GM19035 (cell line): ENCODE measurements around the gene GRP.

Source experiments
- ATAC-seq: cut with Tn5 transposase; IDR thresholded peaks from one replicate; pipeline ENCODE4 v1.9.1; 2021; ENCODE audit not compliant: unreplicated experiment

The GRP gene

DNA sequence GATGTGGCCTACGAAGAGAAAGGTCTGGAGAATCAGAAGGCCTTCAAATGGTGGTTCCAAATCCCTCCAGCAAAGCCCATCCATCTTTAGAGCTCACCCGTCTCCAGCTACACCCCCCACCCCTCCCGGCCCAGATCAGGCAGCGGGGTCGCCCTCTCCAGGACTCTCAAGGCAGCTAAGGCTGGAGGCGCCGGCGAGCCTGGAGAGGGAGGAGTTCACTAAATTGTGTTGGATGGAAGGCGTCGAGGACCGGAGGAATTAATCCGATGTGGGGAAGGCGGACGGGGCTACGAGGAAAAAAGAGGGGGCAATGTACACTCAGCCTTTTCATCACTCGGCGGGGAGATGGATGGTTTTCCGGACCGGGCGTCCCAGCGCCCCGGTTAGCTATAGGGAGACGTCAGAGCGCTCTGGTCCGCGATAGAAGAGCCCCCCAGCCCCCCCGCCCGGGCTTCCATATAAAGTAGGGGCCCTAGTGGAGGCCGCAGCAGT is at the start of gene GRP:
GRP (plus strand) TSS at position 487 of the 492 bp plus-strand sequence. CDS start 108 bp downstream, outside the sequence.
- no peak for ATAC-seq

DNA sequence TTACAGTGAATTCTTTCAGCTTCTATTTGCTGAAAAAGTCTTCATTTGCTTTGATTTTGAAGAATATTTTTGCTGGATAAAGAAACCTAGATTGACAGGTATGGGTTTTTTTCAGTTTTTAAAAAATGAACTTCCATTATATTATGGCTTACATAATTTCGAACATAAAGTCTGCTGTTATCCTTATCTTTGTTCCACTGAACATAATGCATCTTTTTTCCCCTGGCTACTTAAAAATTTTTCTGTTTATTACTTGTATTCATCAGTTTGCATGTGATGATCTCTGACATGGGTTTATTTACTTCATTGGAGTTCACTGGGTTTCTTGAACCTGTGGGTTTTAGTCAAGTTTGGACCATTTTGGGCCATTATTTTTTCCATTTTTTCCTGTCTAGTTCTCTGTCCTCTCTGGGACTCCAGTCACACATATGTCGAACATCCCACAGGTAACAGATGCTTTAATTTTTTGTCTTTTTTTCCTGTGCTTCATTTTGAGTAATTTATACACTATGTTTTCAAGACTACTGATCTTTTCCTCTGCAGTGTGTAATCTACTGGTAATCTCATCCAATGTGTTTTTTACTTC is 47.2 kb upstream of the GRP start:
- ATAC-seq: no peak

DNA sequence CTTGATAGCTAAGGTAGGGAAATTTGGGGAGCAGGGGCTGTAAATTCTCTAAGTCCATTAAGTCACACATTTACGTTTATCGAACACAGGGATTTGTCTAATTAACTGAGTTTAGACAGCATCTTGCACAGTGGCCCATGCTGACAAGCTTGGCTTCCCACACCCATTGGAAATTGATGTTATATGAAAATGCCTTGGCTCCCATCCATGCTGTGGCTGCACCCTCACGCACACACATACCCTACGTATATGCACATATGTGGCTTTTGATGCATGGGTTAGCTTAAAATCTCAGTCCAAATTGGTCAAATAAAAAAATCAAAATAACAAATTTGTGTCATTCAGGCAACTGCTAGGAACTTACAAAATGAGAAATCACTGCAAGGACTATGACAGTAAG is 42.5 kb upstream of the GRP start:
- ATAC-seq: no peak

DNA sequence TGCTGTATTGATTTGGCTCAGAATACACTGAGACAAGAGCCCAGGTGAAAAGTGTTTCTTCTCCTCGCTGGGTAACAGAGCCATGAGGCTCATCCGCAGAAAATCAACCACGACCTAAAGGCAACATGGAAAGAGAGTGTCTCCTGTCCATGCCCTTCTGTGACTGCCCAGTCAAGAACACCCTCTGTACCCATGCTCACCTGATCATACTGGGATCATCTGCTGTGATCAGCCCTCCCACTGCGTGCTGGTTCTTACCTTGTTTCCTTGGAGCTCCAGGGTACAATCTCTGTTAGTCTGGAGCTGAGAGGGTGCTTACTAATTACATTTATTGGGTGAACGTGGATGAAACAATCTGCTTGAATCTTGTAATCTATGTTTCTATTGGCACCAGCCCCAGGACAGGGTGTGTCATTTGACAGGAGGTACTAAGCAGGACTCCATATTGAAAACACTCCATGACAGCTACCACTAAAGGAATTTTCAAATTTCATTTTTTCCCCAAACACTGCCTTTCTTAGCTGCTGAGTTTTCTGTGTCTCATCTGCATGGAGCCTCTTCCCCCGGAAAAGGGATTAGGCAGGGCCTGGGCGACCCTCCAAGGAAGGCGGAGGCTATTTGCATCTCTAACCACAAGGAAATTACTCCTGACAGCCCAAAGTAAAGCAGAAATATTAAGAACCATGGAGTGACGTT is 39.7 kb upstream of the GRP start:
- ATAC-seq: no peak

DNA sequence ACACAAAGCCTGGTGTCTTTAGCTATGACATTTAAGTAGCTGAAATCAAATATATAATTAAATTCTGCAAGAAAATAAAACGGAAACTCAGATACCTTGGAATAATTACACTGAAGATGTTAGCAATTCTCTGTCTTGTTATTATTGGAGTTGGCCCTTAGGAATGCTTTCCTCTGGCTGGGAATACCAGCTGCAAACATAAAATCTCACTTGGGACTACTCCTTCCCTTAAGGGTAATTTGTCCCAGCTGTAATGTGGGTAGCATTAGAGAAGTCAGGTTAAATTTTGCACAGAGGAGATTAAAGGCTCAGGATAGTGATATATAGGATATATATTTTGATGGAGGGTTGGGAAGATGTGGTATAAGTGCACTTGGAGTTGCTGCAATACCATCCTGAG is 37.3 kb upstream of the GRP start:
- ATAC-seq: no peak

DNA sequence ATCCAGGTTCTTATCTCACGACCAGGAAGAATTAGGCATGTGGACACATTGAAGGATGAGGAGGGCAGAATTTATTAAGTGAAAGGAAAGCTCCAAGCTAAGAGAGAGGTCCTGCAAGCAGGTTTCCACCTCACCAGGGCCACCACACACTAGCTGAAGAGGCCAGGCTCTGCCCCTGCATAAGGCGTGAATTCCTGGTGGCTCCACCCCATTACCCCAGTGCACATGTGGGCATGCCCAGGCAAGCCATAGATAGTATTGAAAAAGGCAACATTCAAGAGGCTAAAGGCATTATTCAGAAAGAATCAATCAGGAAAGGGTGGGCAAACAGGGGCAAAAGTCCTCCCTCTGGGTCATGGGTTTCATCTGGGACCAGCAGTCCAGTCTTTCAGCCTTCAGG is 30.9 kb upstream of the GRP start:
- no peak for ATAC-seq

DNA sequence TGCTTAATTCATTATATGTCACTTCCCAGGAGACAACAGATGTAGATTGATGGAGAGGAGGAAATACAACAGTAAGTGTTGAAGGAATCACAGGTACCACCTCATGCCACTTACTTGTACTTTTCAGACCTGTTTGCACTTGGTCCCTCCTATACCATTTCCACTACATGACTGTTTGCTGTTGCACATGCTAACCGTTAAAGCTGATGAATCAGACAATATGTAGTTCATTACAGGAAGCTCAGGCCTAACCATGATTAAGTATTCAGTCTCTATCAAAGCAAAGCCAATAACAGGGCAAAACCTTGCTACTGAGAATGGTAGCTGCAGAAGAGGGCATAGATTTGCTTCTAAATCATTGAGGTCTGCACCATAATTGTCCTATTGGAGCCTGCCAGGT is 30.2 kb upstream of the GRP start:
- no peak for ATAC-seq

DNA sequence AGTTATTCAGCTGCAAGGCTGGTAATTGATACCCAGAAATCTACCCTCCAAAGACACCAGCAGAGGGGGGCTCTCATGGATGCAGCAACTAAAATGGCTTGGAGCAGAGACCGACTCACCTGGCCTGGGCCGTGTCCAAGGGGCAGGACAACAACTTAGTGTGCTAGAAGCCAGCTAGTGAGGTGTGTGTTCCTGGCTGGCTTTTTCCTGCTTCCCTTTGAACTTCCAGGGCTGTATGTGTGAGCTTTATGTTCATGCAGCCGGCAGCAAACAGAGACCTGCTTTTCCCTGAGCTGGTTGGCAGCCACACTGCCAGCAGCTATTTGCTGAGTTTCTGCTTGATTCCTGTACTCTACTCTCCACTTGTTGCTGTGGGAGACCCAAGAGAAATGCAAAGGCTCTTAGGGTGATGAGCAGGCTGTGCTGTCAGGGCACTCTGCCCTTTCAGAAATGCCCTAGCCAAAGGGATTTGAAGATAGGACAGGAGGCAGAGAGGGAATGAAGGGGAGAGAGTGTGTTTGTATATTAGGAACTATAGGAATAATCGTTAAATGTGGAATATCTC is 23.7 kb upstream of the GRP start:
- ATAC-seq: no peak

DNA sequence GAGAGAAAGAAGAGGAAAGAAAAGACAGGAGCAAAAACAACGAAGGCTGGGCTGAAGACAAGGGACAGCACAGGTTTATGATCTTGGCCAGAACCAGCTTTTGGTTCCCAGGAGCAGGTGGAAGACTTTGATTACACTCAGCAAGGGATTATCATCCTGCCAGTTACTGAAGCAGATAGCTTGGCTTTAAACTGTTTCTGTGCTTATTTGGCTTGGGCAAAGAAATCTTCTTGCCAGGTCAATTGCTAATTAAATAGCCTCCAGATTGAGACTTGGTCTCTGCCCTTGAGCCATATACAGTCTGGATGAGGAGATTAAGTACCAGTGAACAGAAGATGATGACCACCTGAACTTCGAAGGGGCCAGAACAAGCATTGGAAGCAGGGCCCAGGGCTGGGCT is 22.3 kb upstream of the GRP start:
- no peak for ATAC-seq

DNA sequence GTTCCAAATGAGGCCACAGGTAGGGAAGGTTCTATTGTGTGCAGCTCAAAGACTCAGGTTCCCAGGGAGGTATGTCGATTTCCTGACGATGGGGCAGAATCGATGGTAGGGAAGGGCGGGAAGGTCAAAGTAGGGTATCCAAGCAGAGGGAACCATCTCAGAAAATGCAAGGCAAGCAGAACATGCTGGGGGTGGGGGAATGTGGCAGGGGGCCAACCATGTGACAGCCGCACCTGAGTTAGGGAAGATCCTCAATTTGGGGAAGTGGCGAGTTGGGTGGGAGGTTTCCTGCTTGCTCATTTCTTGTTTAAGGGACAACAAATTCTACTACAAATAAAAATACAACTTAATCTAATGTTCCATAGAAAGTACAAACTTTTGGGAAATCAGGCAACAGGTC is 21.7 kb upstream of the GRP start:
- no peak for ATAC-seq

DNA sequence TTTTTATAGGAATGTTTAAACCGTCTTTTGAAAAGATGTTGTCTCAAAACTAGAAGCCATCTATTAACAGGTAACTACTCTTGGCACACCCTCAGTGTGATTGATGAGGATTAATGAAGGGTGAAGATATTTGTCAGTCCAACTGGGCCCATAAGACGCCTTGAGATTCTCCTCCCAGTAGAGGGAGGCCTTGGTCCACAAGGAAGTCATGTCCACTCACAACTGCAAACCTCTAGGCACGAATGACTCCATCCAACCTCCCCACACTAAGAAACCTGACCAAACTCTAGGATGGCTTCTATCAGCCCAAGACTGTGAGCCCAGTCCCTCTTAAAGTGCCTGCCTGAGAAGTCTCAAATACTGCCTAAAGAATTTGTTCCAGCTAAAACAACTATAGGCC is 19.2 kb upstream of the GRP start:
- no peak for ATAC-seq

DNA sequence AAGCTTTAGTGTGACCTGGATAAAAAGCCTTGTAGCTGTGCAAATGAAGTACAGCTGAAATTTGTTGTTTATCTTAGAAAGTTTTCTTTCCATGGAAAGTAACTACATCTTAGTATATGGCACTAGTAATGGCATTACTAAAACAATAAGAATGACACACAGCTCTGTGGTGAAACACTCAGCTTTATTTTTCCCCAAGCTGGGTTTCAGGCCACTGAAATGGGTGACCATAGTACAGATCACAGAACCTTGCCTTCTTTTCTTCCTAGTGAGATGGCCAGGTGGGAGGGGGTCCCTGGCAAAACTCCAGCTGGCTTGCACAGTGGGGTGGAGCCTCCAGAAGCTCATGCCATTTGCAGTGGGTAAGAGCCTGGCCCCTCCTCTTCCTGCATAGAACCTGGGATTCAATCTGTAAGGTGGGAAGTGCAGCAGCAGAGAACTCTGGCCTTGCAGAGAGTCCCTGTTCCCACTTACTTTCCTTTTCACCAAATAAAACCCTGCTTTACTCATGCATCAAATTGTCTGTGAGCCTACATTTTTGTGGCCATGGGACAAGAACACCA is 17.6 kb upstream of the GRP start:
- ATAC-seq: no peak

DNA sequence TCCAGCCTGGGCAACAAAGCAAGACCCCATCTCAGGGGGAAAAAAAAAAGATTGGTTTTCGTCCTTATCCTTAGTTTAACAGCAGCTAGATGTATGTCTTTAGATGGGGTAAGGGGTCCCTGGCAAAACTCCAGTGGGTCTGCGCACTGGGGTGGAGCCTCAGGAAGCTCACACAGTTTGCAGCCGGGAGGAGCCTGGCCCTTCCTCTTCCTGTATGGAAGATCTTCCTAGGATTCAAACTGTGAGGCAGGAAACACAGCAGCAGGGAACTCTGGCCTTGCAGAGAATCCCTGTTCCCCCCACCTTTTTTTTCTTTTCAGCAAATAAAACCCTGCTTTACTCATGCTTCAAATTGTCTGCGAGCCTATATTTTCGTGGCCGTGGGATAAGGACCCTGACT is 12.5 kb upstream of the GRP start:
- ATAC-seq: no peak

DNA sequence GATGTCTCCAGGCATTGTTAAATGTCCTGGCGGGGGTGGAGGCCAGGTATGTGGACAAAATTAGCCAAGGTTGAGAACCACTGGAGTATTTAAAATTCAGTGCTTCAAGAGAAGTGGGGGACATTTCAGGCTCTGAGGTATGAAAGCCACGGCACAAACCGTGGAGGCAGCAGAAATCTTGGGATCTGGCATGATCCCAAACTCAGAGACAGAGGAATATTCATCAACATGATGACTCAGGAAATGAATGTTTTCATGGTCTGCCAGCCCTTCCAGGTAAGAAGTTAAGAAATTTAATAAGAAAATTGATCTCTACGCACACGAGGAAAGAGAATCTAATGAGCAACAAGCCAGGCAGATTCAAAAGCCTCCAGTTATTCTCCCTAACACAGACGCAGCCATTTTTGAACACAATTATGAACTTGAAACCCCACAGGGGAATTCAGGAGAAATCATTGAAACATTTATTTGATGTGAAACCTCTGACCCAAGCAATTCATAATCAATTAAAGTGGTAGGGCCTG is 11.3 kb upstream of the GRP start:
- ATAC-seq: no peak

DNA sequence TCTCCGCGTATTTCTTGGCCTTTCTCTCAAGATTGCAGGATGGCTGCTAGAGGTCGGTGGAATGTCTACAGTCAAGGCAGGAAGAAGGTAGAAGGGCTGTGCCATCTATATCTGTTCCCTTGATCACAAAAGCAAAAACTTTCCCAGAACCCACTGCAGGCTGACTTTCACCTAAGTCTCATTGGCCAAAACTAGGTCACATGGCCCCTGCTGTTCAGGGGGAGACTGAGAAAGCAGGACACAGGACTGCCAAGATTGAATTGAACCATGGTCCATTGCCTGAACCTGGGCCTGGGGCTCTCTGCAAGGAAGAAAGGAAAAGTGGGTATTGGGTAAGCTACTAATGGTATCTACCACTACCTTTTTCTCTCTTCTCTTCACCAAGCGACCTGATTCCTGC is 9.7 kb upstream of the GRP start:
- ATAC-seq: no peak

DNA sequence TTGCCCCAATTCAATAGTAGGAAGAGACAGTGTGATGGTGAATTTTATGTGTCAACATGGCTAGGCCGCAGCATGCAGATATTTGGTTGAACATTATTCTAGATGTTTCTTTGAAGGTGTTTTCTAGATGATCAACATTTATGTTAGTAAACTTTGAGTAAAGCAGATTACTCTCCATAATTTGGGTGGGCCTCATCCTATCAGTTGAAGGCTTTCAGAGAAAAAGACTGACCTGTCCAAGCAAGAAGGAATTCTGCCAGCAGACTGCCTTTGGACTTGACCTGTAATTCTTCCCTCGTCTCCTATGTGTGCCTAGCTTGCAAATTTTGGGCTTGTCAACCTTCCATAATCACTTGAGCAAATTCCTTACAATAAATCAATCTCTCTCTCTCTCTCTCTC is 8.3 kb upstream of the GRP start:
- no peak for ATAC-seq

DNA sequence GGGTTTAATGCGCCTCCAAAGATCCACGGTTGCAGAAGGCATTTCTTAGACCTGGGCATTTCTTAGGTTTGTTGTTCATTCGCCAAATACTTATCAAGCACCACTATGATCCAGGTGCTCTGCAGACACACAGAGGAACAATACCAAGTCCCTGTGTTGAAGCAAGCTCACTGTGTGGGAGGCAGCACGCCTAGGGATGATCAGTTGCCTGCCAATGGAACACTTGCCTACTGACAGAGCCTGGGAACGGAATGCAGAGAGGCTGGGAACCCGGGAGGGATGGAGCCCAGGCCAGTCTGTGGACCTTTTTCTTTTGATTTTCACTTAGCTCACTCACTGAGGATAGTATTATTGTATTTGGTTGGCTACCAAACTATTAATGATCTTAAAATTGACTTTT is 1.9 kb upstream of the GRP start:
- ATAC-seq: no peak

DNA sequence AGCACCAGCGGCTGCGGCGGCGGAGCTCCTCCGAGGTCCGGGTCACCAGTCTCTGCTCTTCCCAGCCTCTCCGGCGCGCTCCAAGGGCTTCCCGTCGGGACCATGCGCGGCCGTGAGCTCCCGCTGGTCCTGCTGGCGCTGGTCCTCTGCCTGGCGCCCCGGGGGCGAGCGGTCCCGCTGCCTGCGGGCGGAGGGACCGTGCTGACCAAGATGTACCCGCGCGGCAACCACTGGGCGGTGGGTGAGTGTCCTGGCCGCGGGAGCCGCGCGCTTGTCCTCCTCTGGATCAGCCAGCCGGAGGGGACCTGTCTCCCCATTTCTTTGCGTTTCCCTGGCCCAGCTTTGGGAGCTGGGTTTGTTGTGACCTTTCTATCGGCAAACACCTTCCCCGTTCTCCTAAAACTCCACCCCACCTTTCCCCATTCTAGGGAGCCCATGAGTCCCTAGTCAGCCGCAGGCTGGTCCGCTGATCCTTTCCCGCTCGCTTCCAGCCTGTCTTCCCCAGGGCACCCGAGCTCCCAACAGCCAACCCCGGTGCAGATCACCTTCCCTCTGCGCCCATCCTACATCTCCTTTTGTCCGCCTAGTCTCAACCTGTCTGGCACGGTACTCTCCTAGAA is 316 bp downstream of the GRP start:
- ATAC-seq: no peak

DNA sequence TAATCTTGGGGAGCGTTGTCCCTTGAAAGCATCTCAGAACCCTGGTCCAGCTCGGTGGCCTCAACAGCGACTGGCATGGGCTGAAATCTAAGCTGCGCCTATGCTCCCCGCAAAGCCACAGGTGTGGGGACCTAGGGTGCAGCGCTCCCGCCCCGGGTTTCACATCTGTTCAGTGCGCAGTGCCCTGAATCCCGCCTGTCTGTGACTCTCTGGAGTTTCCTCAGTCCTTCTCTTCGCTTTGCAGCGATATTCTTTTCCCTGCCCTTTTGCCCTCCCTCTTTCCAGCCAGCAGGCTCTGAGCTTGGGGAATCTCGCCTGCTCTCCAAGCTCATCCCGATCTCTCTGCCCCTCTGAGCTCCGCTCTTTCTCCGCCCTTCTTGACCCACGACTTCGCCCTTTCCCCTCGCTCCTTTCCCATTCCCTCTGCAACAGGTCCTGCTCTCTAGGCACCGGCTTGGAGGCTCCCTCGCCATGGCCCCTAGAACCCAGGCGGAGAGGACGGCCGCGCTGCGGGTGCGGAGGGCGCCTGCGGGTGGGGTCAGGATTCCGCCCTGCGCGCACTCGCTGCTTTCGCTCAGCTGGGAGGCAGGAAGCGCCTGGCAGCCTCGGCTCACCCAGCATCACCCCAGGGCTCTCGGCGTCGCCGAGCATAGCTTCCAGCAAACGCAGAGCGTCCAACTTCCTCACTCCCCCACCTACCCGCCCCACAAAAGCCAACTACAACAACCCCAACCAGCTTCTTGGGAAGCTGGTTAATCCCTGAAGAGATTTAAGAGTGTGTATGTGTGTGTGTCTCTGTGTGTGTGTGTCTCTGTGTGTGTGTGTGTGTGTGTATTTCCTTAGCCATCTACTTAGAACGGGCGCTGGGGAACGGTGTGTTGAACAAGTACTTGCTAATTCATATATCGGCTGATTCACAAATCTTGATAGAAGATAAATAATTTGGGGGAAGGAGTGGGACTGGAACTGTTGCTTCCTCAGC is 1.1 kb downstream of the GRP start:
- ATAC-seq: no peak

DNA sequence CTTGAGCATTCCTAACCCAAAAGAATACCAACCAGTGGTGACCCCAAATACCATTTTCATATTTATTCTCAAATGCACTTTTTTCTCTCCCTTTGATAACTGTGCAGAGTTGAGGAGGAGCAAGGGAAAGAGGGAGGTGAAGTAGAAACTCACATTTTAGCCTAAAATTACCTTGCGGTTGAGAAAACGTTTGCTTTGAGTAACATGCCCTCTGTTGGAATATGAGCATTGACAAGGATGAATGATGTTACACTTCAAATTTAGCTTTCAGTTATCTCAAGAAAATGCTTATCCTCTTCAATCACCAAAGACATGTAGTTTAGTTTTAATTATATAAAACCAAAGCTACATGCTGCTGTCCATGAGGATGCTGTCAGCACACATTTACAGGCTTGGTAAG is 2.4 kb downstream of the GRP start:
- ATAC-seq: no peak
